ENCODE results near the gene PRKAG2.

The PRKAG2 gene

DNA sequence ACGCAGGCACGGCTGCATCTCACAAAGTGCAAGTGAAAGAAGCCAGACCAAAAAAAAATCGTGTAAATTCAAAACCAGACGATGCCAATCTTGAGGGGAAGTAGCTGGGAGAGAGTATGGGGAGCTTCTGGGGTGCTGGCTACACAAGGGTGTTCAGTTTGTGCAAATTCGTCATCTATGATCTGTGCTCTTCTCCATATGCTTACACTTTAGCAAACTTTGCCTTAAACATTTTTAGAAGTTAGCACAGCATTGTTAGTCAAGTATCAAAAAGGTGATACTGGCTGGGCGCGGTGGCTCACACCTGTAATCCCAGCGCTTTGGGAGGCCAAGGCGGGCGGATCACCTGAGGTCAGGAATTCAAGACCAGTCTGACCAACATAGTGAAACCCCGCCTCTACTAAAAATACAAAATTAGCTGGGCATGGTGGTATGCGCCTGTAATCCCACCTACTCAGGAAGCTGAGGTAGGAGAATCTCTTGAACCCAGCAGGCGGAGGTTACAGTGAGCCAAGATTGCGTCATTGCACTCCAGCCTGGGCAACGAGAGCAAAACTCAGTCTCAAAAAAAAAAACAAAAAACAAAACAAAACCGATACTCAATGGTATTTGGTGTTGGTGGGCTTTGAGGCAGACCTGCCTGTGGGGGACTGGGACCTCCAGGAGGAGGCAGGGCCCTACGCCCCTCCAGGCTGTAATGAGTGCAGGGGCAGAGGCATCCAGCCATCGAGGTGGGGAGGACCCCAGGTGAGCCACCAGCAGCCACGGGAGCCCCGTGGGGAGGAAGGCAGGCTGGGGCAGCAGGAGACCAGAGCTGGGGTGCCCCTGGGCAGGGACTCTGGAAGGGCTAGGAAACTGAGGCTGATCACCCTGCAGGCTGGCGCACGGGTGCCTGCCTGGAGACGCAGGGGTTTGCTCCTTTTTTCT, 150.0 kb downstream of the PRKAG2 start:
- H3K27me3 ChIP-seq (replicated peaks) = no peaks in the 10 kb centered on the region
- TF ChIP-seq, protein P1, sequence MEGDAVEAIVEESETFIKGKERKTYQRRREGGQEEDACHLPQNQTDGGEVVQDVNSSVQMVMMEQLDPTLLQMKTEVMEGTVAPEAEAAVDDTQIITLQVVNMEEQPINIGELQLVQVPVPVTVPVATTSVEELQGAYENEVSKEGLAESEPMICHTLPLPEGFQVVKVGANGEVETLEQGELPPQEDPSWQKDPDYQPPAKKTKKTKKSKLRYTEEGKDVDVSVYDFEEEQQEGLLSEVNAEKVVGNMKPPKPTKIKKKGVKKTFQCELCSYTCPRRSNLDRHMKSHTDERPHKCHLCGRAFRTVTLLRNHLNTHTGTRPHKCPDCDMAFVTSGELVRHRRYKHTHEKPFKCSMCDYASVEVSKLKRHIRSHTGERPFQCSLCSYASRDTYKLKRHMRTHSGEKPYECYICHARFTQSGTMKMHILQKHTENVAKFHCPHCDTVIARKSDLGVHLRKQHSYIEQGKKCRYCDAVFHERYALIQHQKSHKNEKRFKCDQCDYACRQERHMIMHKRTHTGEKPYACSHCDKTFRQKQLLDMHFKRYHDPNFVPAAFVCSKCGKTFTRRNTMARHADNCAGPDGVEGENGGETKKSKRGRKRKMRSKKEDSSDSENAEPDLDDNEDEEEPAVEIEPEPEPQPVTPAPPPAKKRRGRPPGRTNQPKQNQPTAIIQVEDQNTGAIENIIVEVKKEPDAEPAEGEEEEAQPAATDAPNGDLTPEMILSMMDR (IDR thresholded peaks at IDR 0.05; ENCODE audit: low read depth, low read length, missing control alignments) = no peak
- in situ Hi-C loops (cut with HindIII; ENCODE audit: low pct_ligation_motif_present, low sequenced_read_pairs) = no loop called here
- DNase-seq = no peak
- H3K27ac ChIP-seq = peak overlapping the region; percentile 40
- no peaks in the 10 kb centered on the region for H3K36me3 ChIP-seq (replicated peaks)
- no peak overlapping the region for H3K4me3 ChIP-seq (ENCODE audit: low read depth, low read length)

DNA sequence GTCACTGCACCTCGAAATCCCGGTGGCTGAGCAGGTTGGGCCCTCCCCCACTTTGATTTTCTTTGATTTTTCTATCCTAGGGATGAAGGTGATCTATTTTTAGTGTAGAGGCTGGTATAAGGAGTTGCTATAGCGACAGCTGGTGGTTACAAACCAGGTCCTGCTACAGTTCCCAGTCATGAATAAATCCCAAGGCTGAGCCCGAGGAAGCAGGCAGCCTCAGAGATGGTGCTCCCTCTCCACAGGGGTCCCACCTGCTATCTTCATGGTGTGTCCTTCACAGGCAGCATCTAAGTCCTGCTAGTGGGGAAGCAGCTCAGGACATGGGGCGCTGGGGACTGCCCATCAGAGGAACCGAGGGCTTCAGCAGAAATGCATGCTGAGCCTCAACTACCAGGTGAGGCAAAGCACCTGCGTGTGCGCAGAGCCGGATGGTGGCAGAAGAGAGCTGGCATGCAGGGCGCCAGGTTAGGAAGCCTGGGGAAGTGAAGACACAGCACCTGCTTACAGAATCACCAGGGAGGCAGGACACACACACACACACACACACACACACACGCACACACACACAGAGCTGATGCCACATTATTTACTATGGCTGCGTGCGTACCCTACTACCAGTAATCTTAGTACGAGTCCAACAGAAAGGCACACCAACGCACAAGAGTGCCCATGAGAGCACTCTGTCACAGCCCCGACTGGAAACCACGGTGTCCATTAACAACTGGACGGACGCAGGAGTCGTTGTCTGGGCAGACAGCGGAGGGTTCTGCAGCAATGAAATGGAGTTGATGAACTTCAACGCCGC, 150.9 kb downstream of the PRKAG2 start:
- Histone ChIP-seq H3K36me3 (replicated peaks) (no peaks in the 10 kb centered on the region), H3K27me3 (replicated peaks) (no peaks in the 10 kb centered on the region), H3K4me3 (ENCODE audit: low read depth, low read length) (no peak overlapping the region), H3K27ac (no peak overlapping the region)
- no peak for DNase-seq
- TF ChIP-seq, protein P1 (IDR thresholded peaks at IDR 0.05; ENCODE audit: low read depth, low read length, missing control alignments) = no peak
- in situ Hi-C loops (cut with HindIII; ENCODE audit: low pct_ligation_motif_present, low sequenced_read_pairs) = no loop called here

DNA sequence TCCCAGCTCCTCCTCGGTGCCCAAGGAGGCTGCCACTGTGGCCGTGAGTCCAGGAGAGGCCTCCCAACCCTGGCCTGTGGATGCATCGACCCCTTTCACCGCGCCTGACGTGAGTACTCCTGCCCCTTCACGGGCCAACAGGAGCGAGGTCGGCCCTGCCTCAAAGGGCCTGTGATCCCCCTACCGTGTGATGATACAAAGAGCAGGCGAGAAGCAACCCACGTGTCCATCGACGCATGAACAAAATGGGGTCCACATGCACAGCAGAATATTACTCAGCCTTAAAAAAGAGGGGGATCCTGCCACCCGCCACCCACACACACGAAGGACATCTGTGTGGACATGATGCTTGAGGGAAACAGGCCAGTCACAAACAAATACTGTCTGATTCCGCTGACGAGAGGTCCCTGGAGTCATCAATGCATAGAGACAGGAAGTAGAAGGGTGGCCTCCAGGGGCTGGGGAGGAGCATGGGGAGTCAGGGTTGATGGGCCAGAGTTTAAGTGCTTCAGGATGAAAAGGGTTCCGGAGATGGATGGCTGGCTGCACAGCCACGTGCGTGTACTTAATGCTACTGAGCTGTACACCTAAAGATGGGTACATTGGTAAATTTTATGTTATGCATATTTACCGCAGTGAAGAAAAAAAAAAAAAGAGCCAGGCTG, 151.9 kb downstream of the PRKAG2 start:
- in situ Hi-C loops (cut with HindIII; ENCODE audit: low pct_ligation_motif_present, low sequenced_read_pairs) = no loop called here
- Histone ChIP-seq H3K27ac (no peak overlapping the region), H3K4me3 (ENCODE audit: low read depth, low read length) (no peak overlapping the region), H3K36me3 (replicated peaks) (no peaks in the 10 kb centered on the region), H3K27me3 (replicated peaks) (no peaks in the 10 kb centered on the region)
- TF ChIP-seq, protein P1 (IDR thresholded peaks at IDR 0.05; ENCODE audit: low read depth, low read length, missing control alignments) = no peak
- no peak for DNase-seq

DNA sequence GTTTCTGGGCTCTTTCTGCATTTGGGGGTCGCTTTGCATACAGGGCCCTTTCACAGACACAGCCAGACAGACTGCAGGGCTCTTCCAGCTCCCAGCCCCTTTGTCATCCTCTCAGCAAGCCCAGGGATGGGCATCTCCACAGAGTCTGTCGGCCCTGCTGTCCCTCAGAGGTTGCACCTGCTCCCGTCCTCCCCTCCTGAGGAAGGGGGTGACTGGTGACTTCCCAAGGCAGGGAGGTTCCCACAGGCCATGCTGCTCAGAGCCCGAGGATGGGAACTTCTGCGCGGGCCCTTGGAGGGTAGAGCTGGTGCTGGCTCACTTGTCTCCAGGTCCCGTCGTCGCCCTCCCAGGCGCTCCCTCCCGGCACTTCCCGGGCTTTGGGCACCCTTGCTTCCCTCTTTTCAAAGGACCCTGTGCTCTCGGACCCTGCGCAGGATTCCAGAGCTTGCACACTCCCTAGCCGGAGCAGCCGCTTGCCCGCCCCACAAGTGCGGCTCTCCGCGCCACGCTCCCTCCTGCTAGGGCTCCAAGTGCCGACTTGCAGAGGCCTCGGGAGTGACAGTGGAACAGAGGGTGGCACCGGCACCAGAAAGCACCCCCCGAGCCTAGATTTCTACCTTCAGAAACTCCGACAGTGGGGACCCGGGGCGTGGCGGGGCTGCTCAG, 152.5 kb downstream of the PRKAG2 start:
- no peak for DNase-seq
- Histone ChIP-seq H3K4me3 (ENCODE audit: low read depth, low read length) (no peak overlapping the region), H3K36me3 (replicated peaks) (no peaks in the 10 kb centered on the region), H3K27ac (no peak overlapping the region), H3K27me3 (replicated peaks) (no peaks in the 10 kb centered on the region)
- in situ Hi-C loops (cut with HindIII; ENCODE audit: low pct_ligation_motif_present, low sequenced_read_pairs) = no loop called here
- TF ChIP-seq, protein P1 (IDR thresholded peaks at IDR 0.05; ENCODE audit: low read depth, low read length, missing control alignments) = no peak

DNA sequence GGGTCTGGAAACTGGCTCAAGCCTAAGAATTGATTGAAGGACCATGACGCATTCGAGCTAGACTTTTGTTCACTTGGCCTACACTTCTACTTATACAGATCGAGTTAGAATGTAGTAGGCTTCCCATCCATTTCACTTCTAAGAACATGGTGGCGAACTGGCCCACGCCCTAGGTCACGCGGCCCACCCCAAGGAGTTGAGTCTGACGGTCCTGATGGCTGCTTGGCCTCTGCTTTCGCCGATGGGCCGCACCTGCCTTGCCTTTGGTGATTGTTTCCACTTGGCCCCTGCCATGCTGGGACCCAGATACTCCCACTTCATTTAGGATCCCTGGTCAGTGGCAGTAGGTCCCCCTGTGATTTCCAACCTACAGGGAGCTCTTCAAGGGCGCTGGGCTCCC, 153.6 kb downstream of the PRKAG2 start:
- H3K27ac ChIP-seq = no peak overlapping the region
- H3K27me3 ChIP-seq (replicated peaks) = no peaks in the 10 kb centered on the region
- H3K36me3 ChIP-seq (replicated peaks) = no peaks in the 10 kb centered on the region
- no peak overlapping the region for H3K4me3 ChIP-seq (ENCODE audit: low read depth, low read length)
- TF ChIP-seq, protein P1 (IDR thresholded peaks at IDR 0.05; ENCODE audit: low read depth, low read length, missing control alignments) = no peak
- no peak for DNase-seq
- in situ Hi-C loops (cut with HindIII; ENCODE audit: low pct_ligation_motif_present, low sequenced_read_pairs) = no loop called here

Data from brain microvascular endothelial cell (primary cell).